IPS-18a (cell line): ENCODE measurements around the gene GPC6.

ENCODE experiments used
- H3K27ac ChIP-seq: one replicate; pipeline ENCODE4 v1.5.1; 2013; ENCODE audit warnings: low read length
- H3K27me3 ChIP-seq: one replicate; pipeline ENCODE4 v1.6.1; 2013; ENCODE audit warnings: mild to moderate bottlenecking, low read length; ENCODE audit not compliant: control insufficient read depth, insufficient read depth
- H3K36me3 ChIP-seq: one replicate; pipeline ENCODE4 v1.6.1; 2013; ENCODE audit warnings: low read depth, low read length; ENCODE audit not compliant: control insufficient read depth
- H3K4me1 ChIP-seq: one replicate; pipeline ENCODE4 v1.6.1; 2013; ENCODE audit warnings: low read depth, low read length; ENCODE audit not compliant: control insufficient read depth
- H3K4me3 ChIP-seq: one replicate; pipeline ENCODE4 v1.5.1; 2013; ENCODE audit warnings: low read length
- H3K9ac ChIP-seq: one replicate; pipeline ENCODE4 v1.6.1; 2013; ENCODE audit warnings: mild to moderate bottlenecking, low read length, moderate library complexity
- H3K9me3 ChIP-seq: one replicate; pipeline ENCODE4 v1.6.1; 2013; ENCODE audit warnings: low read depth, low read length; ENCODE audit not compliant: control insufficient read depth

Gene GPC6

DNA sequence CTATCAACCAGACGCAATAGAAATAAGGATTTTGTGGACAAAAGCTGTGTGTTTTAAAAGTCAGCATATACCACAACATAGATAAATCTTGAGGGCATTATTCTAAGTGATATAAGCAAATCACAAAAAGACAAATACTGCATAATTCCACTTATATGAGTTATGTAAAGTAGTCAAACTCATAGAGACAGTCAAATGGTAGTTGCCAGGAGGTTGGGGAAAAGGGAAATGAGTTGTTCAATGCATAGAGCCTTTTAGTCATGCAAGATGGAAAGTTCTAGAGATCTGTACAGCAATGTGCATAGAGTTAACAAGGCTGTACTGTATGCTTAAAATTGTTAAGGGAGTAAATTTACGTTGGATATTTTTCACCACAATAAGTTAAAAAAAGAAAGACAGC lies 1008.1 kb downstream of the GPC6 start:
- no peak overlapping the region for H3K4me3 ChIP-seq
- no peaks in the 10 kb centered on the region for H3K27me3 ChIP-seq
- no peak overlapping the region for H3K9ac ChIP-seq
- H3K36me3 ChIP-seq = no peaks in the 10 kb centered on the region
- H3K4me1 ChIP-seq = no peaks in the 10 kb centered on the region
- H3K27ac ChIP-seq = no peak overlapping the region
- H3K9me3 ChIP-seq = no peaks in the 10 kb centered on the region

DNA sequence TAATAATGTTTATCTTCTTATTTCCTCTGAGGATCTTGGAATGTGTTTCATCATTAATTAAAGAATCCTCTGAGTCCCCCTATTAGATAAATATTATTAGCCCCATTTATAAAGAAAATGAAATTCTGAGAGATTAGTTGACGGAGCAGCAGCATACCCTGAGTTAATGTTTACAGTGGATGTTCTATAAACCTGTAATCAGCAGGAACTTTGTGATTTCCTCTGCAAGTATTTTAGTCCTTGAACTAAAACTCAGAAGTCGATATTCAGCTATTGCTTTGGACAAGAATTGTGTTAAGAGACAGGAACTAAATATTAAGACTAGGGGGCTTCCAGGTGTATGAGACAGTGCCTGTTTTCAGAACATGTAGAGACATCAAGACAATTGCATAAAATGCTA lies 1009.5 kb downstream of the GPC6 start:
- no peaks in the 10 kb centered on the region for H3K36me3 ChIP-seq
- no peak overlapping the region for H3K27ac ChIP-seq
- no peak overlapping the region for H3K4me3 ChIP-seq
- H3K9ac ChIP-seq = no peak overlapping the region
- no peaks in the 10 kb centered on the region for H3K9me3 ChIP-seq
- no peaks in the 10 kb centered on the region for H3K27me3 ChIP-seq
- no peaks in the 10 kb centered on the region for H3K4me1 ChIP-seq

DNA sequence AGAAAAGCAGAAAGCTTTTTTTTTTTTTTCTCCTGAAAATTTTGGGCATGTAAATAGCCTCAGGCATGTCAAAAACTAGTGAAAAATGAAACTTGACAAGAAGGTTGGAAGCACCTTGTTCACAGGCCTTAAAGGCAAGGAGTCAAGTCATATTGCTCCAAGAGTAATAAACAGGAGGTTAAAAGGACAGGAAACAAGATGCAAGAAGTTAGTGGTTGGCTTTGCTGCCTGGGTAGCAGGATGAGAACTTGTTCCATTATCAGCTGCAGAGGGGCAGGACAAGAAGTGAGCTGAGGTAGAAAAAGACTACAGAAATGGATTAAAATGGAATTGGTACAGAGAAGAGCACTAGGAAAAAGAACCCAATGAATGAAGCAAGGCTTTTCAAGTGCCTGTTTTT lies 1010.3 kb downstream of the GPC6 start:
- Histone ChIP-seq H3K9me3 (no peaks in the 10 kb centered on the region), H3K36me3 (no peaks in the 10 kb centered on the region), H3K27ac (no peak overlapping the region), H3K9ac (no peak overlapping the region), H3K4me3 (no peak overlapping the region), H3K27me3 (no peaks in the 10 kb centered on the region), H3K4me1 (no peaks in the 10 kb centered on the region)

GRCh38 chr13:94239135-94239534 lies 1012.5 kb downstream of the GPC6 start:
- no peaks in the 10 kb centered on the region for H3K9me3 ChIP-seq
- no peak overlapping the region for H3K9ac ChIP-seq
- H3K27ac ChIP-seq = no peak overlapping the region
- no peak overlapping the region for H3K4me3 ChIP-seq
- no peaks in the 10 kb centered on the region for H3K36me3 ChIP-seq
- H3K27me3 ChIP-seq = no peaks in the 10 kb centered on the region
- H3K4me1 ChIP-seq = no peaks in the 10 kb centered on the region

DNA sequence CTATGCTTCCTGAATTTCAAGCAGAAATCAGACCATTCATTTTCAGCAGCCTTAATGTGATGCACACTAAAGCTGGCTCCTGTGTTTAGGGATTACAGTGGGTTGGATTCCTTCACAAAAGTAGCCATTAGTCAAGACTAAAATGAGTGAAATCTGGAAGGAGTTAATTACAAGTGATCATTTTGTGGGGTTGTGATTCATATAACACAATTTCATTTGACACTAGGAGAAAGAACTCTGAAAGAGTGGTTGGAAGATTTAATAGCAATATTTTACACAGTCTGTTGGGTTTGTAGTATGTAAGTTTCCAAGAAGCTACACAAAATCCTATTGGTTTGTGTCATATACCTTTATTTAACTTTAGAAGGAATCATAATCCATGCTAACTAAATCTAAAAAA lies 1015.9 kb downstream of the GPC6 start:
- H3K9ac ChIP-seq = no peak overlapping the region
- H3K27ac ChIP-seq = no peak overlapping the region
- H3K4me3 ChIP-seq = no peak overlapping the region
- H3K36me3 ChIP-seq = no peaks in the 10 kb centered on the region
- no peaks in the 10 kb centered on the region for H3K27me3 ChIP-seq
- H3K9me3 ChIP-seq = no peaks in the 10 kb centered on the region
- no peaks in the 10 kb centered on the region for H3K4me1 ChIP-seq

DNA sequence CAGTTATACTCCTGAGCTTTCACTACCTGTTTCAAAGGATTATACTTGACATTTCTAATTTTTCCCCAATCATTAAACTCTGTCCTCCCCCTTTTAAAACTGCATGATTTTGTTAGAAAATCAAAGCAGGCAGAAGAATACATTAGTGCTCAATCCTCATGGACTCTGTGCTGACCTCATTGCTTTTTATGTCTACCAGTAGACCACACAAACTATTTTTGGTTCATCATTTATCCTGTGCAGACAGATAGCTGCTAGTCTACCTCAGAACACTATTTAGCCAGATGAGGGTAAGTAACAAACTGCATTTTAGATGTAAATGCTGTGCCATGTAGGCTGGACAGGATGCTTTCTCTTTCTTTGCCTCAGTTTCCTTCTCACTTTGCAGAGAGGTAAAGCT lies 1016.9 kb downstream of the GPC6 start:
- Histone ChIP-seq H3K27ac (no peak overlapping the region), H3K36me3 (no peaks in the 10 kb centered on the region), H3K9me3 (no peaks in the 10 kb centered on the region), H3K4me1 (no peaks in the 10 kb centered on the region), H3K9ac (no peak overlapping the region), H3K4me3 (no peak overlapping the region), H3K27me3 (no peaks in the 10 kb centered on the region)

DNA sequence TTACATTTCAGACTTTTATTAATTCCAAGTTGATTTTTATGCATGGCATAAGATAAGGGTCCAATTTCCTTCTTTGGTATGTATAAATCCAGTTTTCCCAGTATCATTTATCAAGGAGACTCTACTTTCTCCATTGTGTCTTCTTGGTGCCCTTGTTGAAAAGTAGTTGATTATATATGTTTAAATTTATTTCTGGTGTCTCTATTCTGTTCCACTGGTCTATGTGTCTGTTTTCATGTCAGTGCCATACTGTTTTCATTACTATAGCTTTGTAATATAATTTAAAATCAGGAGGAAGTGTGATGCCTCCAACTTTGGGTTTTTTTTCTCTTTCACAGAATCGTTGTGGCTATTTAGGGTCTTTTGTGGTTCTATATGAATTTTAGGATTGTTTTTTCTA lies 1019.9 kb downstream of the GPC6 start:
- no peaks in the 10 kb centered on the region for H3K36me3 ChIP-seq
- peaks cover 5% of the 10 kb centered on the region for H3K4me1 ChIP-seq
- no peak overlapping the region for H3K27ac ChIP-seq
- no peaks in the 10 kb centered on the region for H3K9me3 ChIP-seq
- no peak overlapping the region for H3K4me3 ChIP-seq
- H3K9ac ChIP-seq = no peak overlapping the region
- H3K27me3 ChIP-seq = no peaks in the 10 kb centered on the region

GRCh38 chr13:94247890-94248289 lies 1021.3 kb downstream of the GPC6 start:
- Histone ChIP-seq H3K9ac (no peak overlapping the region), H3K4me1 (peaks cover 5% of the 10 kb centered on the region), H3K9me3 (no peaks in the 10 kb centered on the region), H3K27ac (no peak overlapping the region), H3K4me3 (no peak overlapping the region), H3K27me3 (no peaks in the 10 kb centered on the region), H3K36me3 (no peaks in the 10 kb centered on the region)

GRCh38 chr13:94248454-94249228 lies 1022.0 kb downstream of the GPC6 start:
- Histone ChIP-seq H3K4me1 (peaks cover 5% of the 10 kb centered on the region), H3K9ac (no peak overlapping the region), H3K4me3 (no peak overlapping the region)

DNA sequence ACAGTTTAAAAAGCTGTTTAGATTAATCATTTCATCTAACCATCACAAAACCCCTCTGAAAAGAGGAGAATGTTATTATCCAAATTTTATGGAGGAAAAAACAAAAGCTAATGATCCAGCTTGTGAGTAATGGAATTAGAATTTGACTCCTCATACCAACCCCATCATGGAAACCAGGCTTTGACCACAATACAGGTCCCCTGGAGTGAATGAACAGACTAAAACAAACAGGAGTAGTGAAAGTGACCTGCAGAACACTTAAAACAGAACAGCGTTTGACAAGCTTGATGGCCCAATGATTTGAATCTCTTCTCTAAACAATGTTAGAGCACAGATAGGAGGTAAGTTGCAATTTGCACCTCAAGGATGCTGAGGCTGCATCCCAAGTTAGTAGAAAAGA lies 1022.9 kb downstream of the GPC6 start:
- Histone ChIP-seq H3K36me3 (no peaks in the 10 kb centered on the region), H3K27me3 (no peaks in the 10 kb centered on the region), H3K4me3 (no peak overlapping the region), H3K4me1 (peaks cover 5% of the 10 kb centered on the region), H3K9ac (no peak overlapping the region), H3K27ac (no peak overlapping the region), H3K9me3 (no peaks in the 10 kb centered on the region)

More at GRCh38 chr13:94248454-94249228, 1022.0 kb downstream of the GPC6 start:
- H3K9me3 ChIP-seq = no peaks in the 10 kb centered on the region
- H3K36me3 ChIP-seq = no peaks in the 10 kb centered on the region
- no peaks in the 10 kb centered on the region for H3K27me3 ChIP-seq
- H3K27ac ChIP-seq = no peak overlapping the region

GRCh38 chr13:94251831-94252608 lies 1025.4 kb downstream of the GPC6 start:
- Histone ChIP-seq H3K27ac (no peak overlapping the region), H3K36me3 (no peaks in the 10 kb centered on the region), H3K4me3 (no peak overlapping the region), H3K9me3 (no peaks in the 10 kb centered on the region), H3K4me1 (peaks cover 5% of the 10 kb centered on the region), H3K9ac (no peak overlapping the region), H3K27me3 (no peaks in the 10 kb centered on the region)

- no peaks in the 10 kb centered on the region for H3K9me3 ChIP-seq
- H3K36me3 ChIP-seq = no peaks in the 10 kb centered on the region
- H3K4me1 ChIP-seq = peaks cover under 1% of the 10 kb centered on the region
- H3K27ac ChIP-seq = no peak overlapping the region
- no peak overlapping the region for H3K9ac ChIP-seq
- no peaks in the 10 kb centered on the region for H3K27me3 ChIP-seq
- H3K4me3 ChIP-seq = no peak overlapping the region
Measured at GRCh38 chr13:94254737-94255136, 1028.1 kb downstream of the GPC6 start.
